K562 (cell line): ENCODE results near the gene TAF1D. TPM values are rescaled to one million over a fixed set of nuclear protein-coding genes. Genes with fewer than 3 reads are reported as not detected.
"Not testable (repeated sequence)": the region's sequence is repeated elsewhere in the genome, so short reads cannot be mapped to it uniquely, and the experiment has no call there.

Source experiments
- ATAC-seq: fragments of 200-7000 bp; cut with Tn5 transposase; 3 replicates; pipeline ENCODE4 v1.9.1; 2020; ENCODE audit warnings: moderate library complexity
- BruUV-seq: library from RNA; stranded (reverse); fragments of 400-500 nt; replicated peaks from 2 replicates; lab custom pipeline; 2021; lab: Mats Ljungman, UMichigan
- CTCF ChIA-PET: fragments of 300-600 bp; formaldehyde crosslinking; extraction: SDS; loops from one replicate; lab custom pipeline; 2021; ENCODE audit warnings: low intra/inter-chr PET ratio; lab: Yijun Ruan, JAX
- POLR2A ChIA-PET: fragments of 300-600, 350-650 bp; sonication (Branson Sonifier 250); formaldehyde crosslinking; extraction: SDS; loops from one replicate; lab custom pipeline; 2021; ENCODE audit warnings: antibody characterized with exemption, inconsistent platforms; lab: Yijun Ruan, JAX
- DNase-seq, 4 experiments: peaks; one replicate each; pipeline versions ENCODE4 v3.0.0 to v3.0.0-alpha.2; 2011 to 2018; ENCODE audit warnings: low spot score in 3 of 4, mixed read lengths in 3 of 4; ENCODE audit errors: extremely low read depth in 1 of 4
- FAIRE-seq: peaks from 2 replicates; lab custom pipeline; 2011; peaks lifted over from hg19 to GRCh38; lab: Jason Lieb, UNC
- H2AFZ ChIP-seq: 2 replicates; pipeline ENCODE4 v1.6.0; 2011; ENCODE audit warnings: low read depth, low read length, control low read depth, inconsistent platforms
- H3K27ac ChIP-seq: fragments of 200-600 bp; 3 replicates; pipeline ENCODE4 v1.8.0; 2011; ENCODE audit warnings: low read depth, mild to moderate bottlenecking, control low read depth, inconsistent platforms, low read length, moderate library complexity, mixed read lengths; ENCODE audit errors: extremely low read depth
- H3K27me3 ChIP-seq, 2 experiments: fragments of 300-600 bp in 1 of 2; 2 replicates in 1 of 2; 3 replicates in 1 of 2; pipeline versions ENCODE4 v1.6.0 to v1.8.0; 2011; ENCODE audit warnings: inconsistent platforms in 2 of 2, low read length in 2 of 2, mild to moderate bottlenecking in 1 of 2, mixed read lengths in 1 of 2, moderate library complexity in 1 of 2; ENCODE audit not compliant: control insufficient read depth in 2 of 2, insufficient read depth in 2 of 2
- H3K36me3 ChIP-seq: fragments of 300-600 bp; 3 replicates; pipeline ENCODE4 v1.8.0; 2011; ENCODE audit warnings: mild to moderate bottlenecking, low read length, inconsistent platforms; ENCODE audit not compliant: control insufficient read depth, insufficient read depth
- H3K4me1 ChIP-seq, 2 experiments: fragments of 200-600 bp in 1 of 2; replicated peaks in 1 of 2; 2 replicates in 1 of 2; 3 replicates in 1 of 2; pipeline versions ENCODE4 v1.5.1 to v1.8.0; 2011; ENCODE audit warnings: inconsistent platforms in 2 of 2, low read length in 2 of 2, mild to moderate bottlenecking in 1 of 2, mixed read lengths in 1 of 2, moderate library complexity in 1 of 2; ENCODE audit not compliant: control insufficient read depth in 2 of 2, insufficient read depth in 2 of 2
- H3K4me2 ChIP-seq: 2 replicates; pipeline ENCODE4 v1.6.1; 2011; ENCODE audit warnings: low read length, control low read depth, inconsistent platforms, mixed read lengths; ENCODE audit not compliant: insufficient read depth
- H3K4me3 ChIP-seq: fragments of 200-600 bp; sonication (generic), shearing (Covaris generic); 2 replicates; pipeline ENCODE4 v1.5.1; 2016; ENCODE audit warnings: control low read depth, inconsistent platforms
- H3K79me2 ChIP-seq: fragments of 200-600 bp; 3 replicates; pipeline ENCODE4 v1.8.0; 2011; ENCODE audit warnings: low read length, inconsistent platforms; ENCODE audit not compliant: control insufficient read depth, insufficient read depth
- H3K9ac ChIP-seq, 2 experiments: 2 replicates each; pipeline versions ENCODE4 v1.6.0 to v1.6.1; 2011; ENCODE audit warnings: low read depth in 2 of 2, low read length in 2 of 2, control low read depth in 1 of 2, inconsistent platforms in 1 of 2, mild to moderate bottlenecking in 1 of 2, mixed read lengths in 1 of 2; ENCODE audit not compliant: insufficient read depth in 1 of 2
- H3K9me1 ChIP-seq: one replicate; pipeline ENCODE4 v1.6.0; 2011; ENCODE audit warnings: inconsistent platforms, mild to moderate bottlenecking, low read length, moderate library complexity; ENCODE audit not compliant: control insufficient read depth, insufficient read depth
- H3K9me3 ChIP-seq: replicated peaks from 2 replicates; pipeline ENCODE4 v1.5.1; 2011; ENCODE audit warnings: low read depth, low read length, inconsistent platforms; ENCODE audit not compliant: control insufficient read depth, insufficient read depth
- H4K20me1 ChIP-seq: replicated peaks from 2 replicates; pipeline ENCODE4 v1.6.1; 2011; ENCODE audit warnings: low read length, inconsistent platforms, mixed read lengths; ENCODE audit not compliant: control insufficient read depth, insufficient read depth
- KLF6 ChIP-seq: fragments of 250-450 bp; sonication (Bioruptor Pico); IDR thresholded peaks from 2 replicates; pipeline ENCODE4 v1.4.0; 2020; ENCODE audit warnings: mild to moderate bottlenecking, moderate library complexity, borderline replicate concordance
- RBFOX2 ChIP-seq: fragments of 200-400 bp; formaldehyde crosslinking; IDR thresholded peaks from 2 replicates; pipeline ENCODE4 v1.6.1; 2017; ENCODE audit warnings: low read depth, mild to moderate bottlenecking, low read length, moderate library complexity
- RBM25 ChIP-seq: fragments of 200-400 bp; formaldehyde crosslinking; IDR thresholded peaks from 2 replicates; pipeline ENCODE4 v1.6.1; 2018; ENCODE audit warnings: low read length, low read depth, moderate library complexity; ENCODE audit not compliant: severe bottlenecking
- SNIP1 ChIP-seq: fragments of 450-650 bp; IDR thresholded peaks from 2 replicates; pipeline ENCODE4 v1.7.1; 2017; ENCODE audit warnings: low read depth, mild to moderate bottlenecking
- ZNF140 ChIP-seq: fragments of 250-450 bp; sonication (Bioruptor Pico); IDR thresholded peaks from 2 replicates; pipeline ENCODE4 v1.8.0; 2021; ENCODE audit warnings: moderate library complexity, mild to moderate bottlenecking, inconsistent platforms
- ZNF146 ChIP-seq: IDR thresholded peaks from one replicate; pipeline ENCODE4 v1.6.1; 2018; ENCODE audit warnings: missing compliant biosample characterization; ENCODE audit not compliant: unreplicated experiment
- WGBS: fragments of 100-300 bp; shearing (Covaris generic); methylation state at CpG from one replicate; pipeline ENCODE4 v1.1.6; 2016; ENCODE audit warnings: low coverage, mixed read lengths; ENCODE audit not compliant: insufficient coverage; ENCODE audit errors: missing lambda C conversion rate; 5-methylcytosine and 5-hydroxymethylcytosine counted together
- in situ Hi-C: fragments of 300-500 bp; cut with MboI; formaldehyde crosslinking; loops from 4 replicates; pipeline ENCODE4 v1.15.0; 2018; ENCODE audit warnings: inconsistent platforms, mixed read lengths
- intact Hi-C: fragments of 100-400 bp; cut with micrococcal nuclease; formaldehyde crosslinking; loops from 2 replicates; pipeline ENCODE4 v1.14.2; 2022
- polyA plus RNA-seq, 8 experiments: library from polyadenylated mRNA; depleted of rRNA in 4 of 8; stranded (reverse) in 5 of 8; unstranded in 3 of 8; fragments of >200 nt; fragmentation: Nextera tagmentation in 2 of 8; fragmentation: Illumina TruSeq in 1 of 8; extraction: Ambion mirVana in 2 of 8; extraction: Trizol in 1 of 8; gene quantifications; 2 replicates each; pipeline versions ENCODE4 v1.2.1 to v1.2.3, GENCODE V29; 2011 to 2014; ENCODE audit warnings: inconsistent platforms in 1 of 8, missing spikeins in 1 of 8
- total RNA-seq, 7 experiments: library from RNA; depleted of rRNA in 6 of 7; stranded (reverse); fragments of >200 nt in 6 of 7; fragmentation: Illumina TruSeq in 2 of 7; extraction: Trizol in 2 of 7; gene quantifications; 2 replicates each; pipeline versions ENCODE4 v1.2.1 to v1.2.3, GENCODE V29; 2011 to 2021; ENCODE audit warnings: low replicate concordance in 1 of 7

Gene TAF1D
- total and polyA plus RNA-seq, 9 of the 15 experiments (the other 6 are each of a cell fraction or from before 2014, with no cell fraction given): 122 to 347 (median 250) TPM

DNA sequence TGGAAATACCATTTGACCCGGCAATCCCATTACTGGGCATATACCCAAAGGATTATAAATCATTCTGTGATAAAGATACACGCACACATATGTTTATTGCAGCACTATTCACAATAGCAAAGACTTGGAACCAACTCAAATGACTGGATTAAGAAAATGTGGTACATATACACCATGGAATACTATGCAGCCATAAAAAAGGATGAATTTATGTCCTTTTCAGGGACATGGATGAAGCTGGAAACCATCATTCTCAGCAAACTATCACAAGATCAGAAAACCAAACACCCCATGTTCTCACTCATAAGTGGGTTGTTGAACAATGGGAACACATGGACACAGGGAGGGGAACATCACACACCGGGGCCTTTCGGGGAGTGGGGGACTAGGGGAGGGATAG lies 17.8 kb upstream of the TAF1D start:
- H3K27me3 ChIP-seq, H3K4me3 ChIP-seq, H4K20me1 ChIP-seq, CTCF ChIA-PET, H3K9ac ChIP-seq, FAIRE-seq, H3K9me1 ChIP-seq, intact Hi-C loops, H3K9me3 ChIP-seq, H3K4me1 ChIP-seq, H3K4me2 ChIP-seq, POLR2A ChIA-PET, H2AFZ ChIP-seq, BruUV-seq, DNase-seq, H3K79me2 ChIP-seq, in situ Hi-C loops: not testable (repeated sequence)
- peaks cover 32% of the 10 kb centered on the region for H3K36me3 ChIP-seq
- 81% methylated on average over 4 of the region's 4 CpGs for WGBS
- TF ChIP-seq ZNF146: peak; percentile 90
- peak; percentile 16 for TF ChIP-seq RBM25
- TF ChIP-seq, all 486 proteins: peak for 2; not testable (repeated sequence) for 484
- not testable (repeated sequence) for H3K27ac ChIP-seq, ATAC-seq

DNA sequence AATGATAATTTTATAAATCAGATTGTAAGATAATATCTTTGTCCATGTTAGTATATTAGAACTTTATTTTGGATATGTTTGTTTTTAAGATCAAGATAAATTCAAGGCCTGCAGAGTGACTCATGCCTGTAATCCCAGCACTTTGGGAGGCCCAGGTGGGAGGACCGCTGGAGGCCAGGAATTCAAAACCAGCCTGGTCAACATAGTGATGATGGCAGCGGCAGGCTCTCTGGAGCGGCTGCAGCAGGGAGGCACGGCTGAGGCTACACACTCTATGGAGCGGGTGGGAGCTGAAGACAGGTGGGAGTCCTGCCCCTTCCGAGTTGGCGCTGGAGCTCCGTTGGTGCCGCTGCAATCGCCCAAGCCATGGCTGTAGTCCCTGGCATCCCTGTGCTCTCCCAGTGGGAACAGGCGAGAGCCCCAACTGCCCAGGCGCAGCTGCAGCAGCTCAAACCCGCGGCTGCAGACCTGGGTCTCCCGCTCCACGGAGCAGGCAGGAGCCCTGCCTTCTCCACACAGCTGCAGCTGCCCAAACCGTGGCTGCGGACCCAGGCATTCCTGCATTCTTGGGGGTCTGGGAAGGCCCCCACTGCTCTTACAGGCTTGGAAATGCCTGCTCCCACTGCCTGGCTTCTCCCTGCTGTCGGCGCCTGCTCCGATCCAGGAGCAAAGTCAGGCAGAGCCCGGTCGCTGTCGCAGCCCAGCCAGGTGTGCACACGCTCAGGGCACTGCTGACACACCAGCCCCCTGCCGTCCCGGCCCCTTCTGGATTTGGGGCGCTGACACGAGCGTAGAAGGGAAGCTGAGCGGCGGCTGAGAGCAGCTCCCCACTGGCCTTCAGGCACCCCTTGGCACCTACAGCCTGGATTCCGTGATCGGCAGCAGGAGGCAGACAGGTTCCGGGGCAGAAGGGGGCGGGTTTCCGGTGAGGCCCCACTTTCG lies 16.9 kb upstream of the TAF1D start:
- Histone ChIP-seq H2AFZ (no peak overlapping the region), H3K4me3 (no peak overlapping the region), H3K4me2 (no peak overlapping the region), H3K27me3 (no peaks in the 10 kb centered on the region), H4K20me1 (no peaks in the 10 kb centered on the region), H3K9me1 (no peaks in the 10 kb centered on the region), H3K9ac (peak overlapping the region in 1 of 2 experiments; percentile 58; a peak in 1 of 4 replicates), H3K27ac (no peak overlapping the region), H3K9me3 (no peaks in the 10 kb centered on the region), H3K4me1 (peaks cover 6 to 9% of the 10 kb centered on the region in 2 experiments; a peak in 4 of 5 replicates), H3K36me3 (peaks cover 35% of the 10 kb centered on the region), H3K79me2 (no peaks in the 10 kb centered on the region)
- intact Hi-C loops (no loop called here), in situ Hi-C loops (no loop called here)
- no TSS peak for BruUV-seq
- 92% methylated on average over 25 of the region's 38 CpGs for WGBS
- TF ChIP-seq KLF6 (CRISPR knock-in tag) (no peak), RBFOX2 (0 out of 2 replicates have a peak, but pooled peaks have one; percentile 16), ZNF140 (CRISPR knock-in tag) (no peak), SNIP1 (no peak)
- no peak; the same call in 2 of the 3 replicates for ATAC-seq
- ChIA-PET CTCF (no interaction called here), POLR2A (interaction anchor here (1.2 kb wide), 1 partner anchor 17 kb away, joined by 7 read pairs; the partner anchor contains the start of genes C11orf54 and TAF1D)
- no peak for DNase-seq
- FAIRE-seq: no peak
